Parathyroid adenoma (tissue), 2 donors: Measurements from ENCODE around the gene RHBDF1.

Experiments
- H2AFZ ChIP-seq: fragments of 300-600 bp; sonication (generic); one replicate; pipeline ENCODE4 v1.7.0; 2017; ENCODE audit warnings: antibody characterized with exemption, mild to moderate bottlenecking
- H3K27ac ChIP-seq: fragments of 300-600 bp; sonication (generic); one replicate; pipeline ENCODE4 v1.7.0; 2017
- H3K27me3 ChIP-seq: fragments of 300-600 bp; sonication (generic); one replicate; pipeline ENCODE4 v1.7.0; 2017; ENCODE audit warnings: low read length; ENCODE audit not compliant: control insufficient read depth, insufficient read depth
- H3K36me3 ChIP-seq: fragments of 300-600 bp; sonication (generic); one replicate; pipeline ENCODE4 v1.7.0; 2017; ENCODE audit warnings: low read length; ENCODE audit not compliant: control insufficient read depth, insufficient read depth
- H3K4me1 ChIP-seq: fragments of 300-600 bp; sonication (generic); one replicate; pipeline ENCODE4 v1.7.0; 2017; ENCODE audit warnings: control low read depth
- H3K4me2 ChIP-seq: fragments of 300-600 bp; sonication (generic); one replicate; pipeline ENCODE4 v1.7.0; 2017; ENCODE audit warnings: low read length
- H3K4me3 ChIP-seq: fragments of 300-600 bp; sonication (generic); one replicate; pipeline ENCODE4 v1.7.0; 2017; ENCODE audit warnings: low read depth, low read length
- H3K79me2 ChIP-seq: fragments of 300-600 bp; sonication (generic); one replicate; pipeline ENCODE4 v1.7.0; 2017; ENCODE audit warnings: control low read depth
- H3K9ac ChIP-seq: fragments of 300-600 bp; sonication (generic); one replicate; pipeline ENCODE4 v1.7.0; 2017; ENCODE audit warnings: mild to moderate bottlenecking
- H3K9me3 ChIP-seq: fragments of 300-600 bp; sonication (generic); one replicate; pipeline ENCODE4 v1.7.0; 2017; ENCODE audit warnings: low read length; ENCODE audit not compliant: control insufficient read depth
- TF ChIP-seq, protein P1 (sequence below): fragments of 300-600 bp; sonication (generic); IDR thresholded peaks from one replicate; pipeline ENCODE4 v1.7.0; 2017; ENCODE audit warnings: antibody characterized with exemption, mild to moderate bottlenecking
- donor health status: primary hyperparathyroidism.

RHBDF1 gene

DNA sequence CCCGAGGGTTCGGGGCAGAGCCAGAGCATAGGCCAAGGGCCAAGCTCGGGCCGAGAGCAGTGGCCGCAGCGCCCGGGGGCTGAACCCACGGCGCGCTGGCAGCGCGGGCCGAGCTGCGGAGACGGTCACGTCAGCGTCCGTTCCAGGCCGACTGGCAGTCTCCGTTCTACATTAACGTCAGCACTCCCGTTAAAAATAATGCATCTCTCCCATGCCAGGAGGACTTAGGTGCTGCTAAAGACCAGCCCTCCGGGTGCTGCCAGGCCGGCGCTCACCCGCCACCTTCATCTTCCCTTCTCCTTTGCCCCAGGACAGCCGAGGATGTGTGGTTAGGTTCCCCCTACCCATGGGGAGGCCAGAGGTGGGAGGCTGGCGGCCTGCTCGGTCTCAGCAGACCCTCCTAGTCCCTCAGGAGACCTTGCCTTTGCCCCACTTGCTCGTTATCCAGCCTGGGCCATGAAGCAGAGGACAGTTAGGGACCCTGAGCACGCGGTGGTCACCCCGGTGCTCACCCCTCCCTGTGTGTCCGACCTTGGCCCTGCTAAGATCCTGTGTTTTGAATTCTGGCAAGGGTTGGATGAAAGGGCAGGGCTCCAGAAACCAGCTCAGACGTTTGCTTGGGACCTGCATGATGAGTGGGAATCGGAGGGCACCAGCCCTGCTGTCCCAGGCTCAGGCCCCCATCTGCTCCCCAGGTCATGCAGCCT is 6.2 kb upstream of the RHBDF1 start:
- Histone ChIP-seq H3K27me3 (no peaks in the 10 kb centered on the region), H3K4me2 (peak overlapping the region; percentile 67), H3K79me2 (no peaks in the 10 kb centered on the region), H3K27ac (peak overlapping the region; percentile 32), H3K4me1 (peaks cover 9% of the 10 kb centered on the region), H3K9me3 (no peaks in the 10 kb centered on the region), H2AFZ (peak overlapping the region; percentile 80), H3K4me3 (peak overlapping the region; percentile 65), H3K36me3 (no peaks in the 10 kb centered on the region), H3K9ac (peak overlapping the region; percentile 19)
- TF ChIP-seq, protein P1, sequence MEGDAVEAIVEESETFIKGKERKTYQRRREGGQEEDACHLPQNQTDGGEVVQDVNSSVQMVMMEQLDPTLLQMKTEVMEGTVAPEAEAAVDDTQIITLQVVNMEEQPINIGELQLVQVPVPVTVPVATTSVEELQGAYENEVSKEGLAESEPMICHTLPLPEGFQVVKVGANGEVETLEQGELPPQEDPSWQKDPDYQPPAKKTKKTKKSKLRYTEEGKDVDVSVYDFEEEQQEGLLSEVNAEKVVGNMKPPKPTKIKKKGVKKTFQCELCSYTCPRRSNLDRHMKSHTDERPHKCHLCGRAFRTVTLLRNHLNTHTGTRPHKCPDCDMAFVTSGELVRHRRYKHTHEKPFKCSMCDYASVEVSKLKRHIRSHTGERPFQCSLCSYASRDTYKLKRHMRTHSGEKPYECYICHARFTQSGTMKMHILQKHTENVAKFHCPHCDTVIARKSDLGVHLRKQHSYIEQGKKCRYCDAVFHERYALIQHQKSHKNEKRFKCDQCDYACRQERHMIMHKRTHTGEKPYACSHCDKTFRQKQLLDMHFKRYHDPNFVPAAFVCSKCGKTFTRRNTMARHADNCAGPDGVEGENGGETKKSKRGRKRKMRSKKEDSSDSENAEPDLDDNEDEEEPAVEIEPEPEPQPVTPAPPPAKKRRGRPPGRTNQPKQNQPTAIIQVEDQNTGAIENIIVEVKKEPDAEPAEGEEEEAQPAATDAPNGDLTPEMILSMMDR = no peak

- H3K4me1 ChIP-seq = peaks cover 9% of the 10 kb centered on the region
Measured at GRCh38 chr16:77807-78443, 5.5 kb upstream of the RHBDF1 start, which contains the start of gene MPG. Gene MPG, plus strand, starts transcription at chr16:78225. Its CDS starts 85 bp downstream, at chr16:78310.

DNA sequence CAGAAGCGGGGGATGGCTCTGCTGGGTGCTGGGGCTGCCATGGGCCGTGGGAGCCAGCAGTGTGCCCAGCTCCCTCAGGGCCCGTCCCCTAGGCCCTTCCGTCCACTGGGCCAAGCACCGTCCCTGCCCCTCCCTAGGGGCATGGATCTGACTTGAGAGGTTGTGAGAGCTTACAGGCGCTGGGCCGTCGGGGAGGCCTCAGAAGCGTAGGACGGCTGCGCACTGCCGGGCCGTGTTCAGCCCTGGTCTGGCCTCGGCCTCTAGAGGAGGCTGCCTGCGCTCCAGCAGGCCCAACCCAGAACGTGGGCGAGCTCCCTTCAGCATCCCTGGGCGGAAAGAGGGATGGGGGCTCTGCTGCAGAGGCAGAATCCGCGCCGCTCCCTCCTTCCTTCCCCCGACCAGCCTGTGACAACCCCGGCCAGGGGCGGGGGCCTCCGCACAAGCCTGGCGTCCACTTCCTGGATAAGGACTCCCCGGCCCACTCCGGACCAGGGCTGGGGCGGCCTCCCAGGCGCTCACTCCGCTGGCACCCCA is 4.9 kb upstream of the RHBDF1 start:
- H2AFZ ChIP-seq = peak overlapping the region; percentile 80
- H3K4me3 ChIP-seq = peak overlapping the region; percentile 61
- peak overlapping the region; percentile 21 for H3K27ac ChIP-seq
- TF ChIP-seq, protein P1 = no peak
- no peaks in the 10 kb centered on the region for H3K9me3 ChIP-seq
- no peaks in the 10 kb centered on the region for H3K27me3 ChIP-seq
- H3K79me2 ChIP-seq = no peaks in the 10 kb centered on the region
- H3K9ac ChIP-seq = no peak overlapping the region
- H3K36me3 ChIP-seq = no peaks in the 10 kb centered on the region
- H3K4me2 ChIP-seq = peak overlapping the region; percentile 67
- H3K4me1 ChIP-seq = peaks cover 12% of the 10 kb centered on the region

More at GRCh38 chr16:77807-78443, 5.5 kb upstream of the RHBDF1 start, which contains the start of gene MPG:
- Histone ChIP-seq H3K27me3 (no peaks in the 10 kb centered on the region), H3K9me3 (no peaks in the 10 kb centered on the region), H2AFZ (peak within 1 kb of the TSS; percentile 80), H3K4me2 (peak within 1 kb of the TSS; percentile 67), H3K79me2 (no peaks in the 10 kb centered on the region), H3K4me3 (peak within 1 kb of the TSS; percentile 65), H3K9ac (peak within 1 kb of the TSS; percentile 19), H3K27ac (peak within 1 kb of the TSS; percentile 32), H3K36me3 (no peaks in the 10 kb centered on the region)
- TF ChIP-seq, protein P1 = no peak

GRCh38 chr16:76535-77272 is 4.3 kb upstream of the RHBDF1 start:
- TF ChIP-seq, protein P1 = no peak
- H3K4me1 ChIP-seq = peaks cover 12% of the 10 kb centered on the region
- no peak overlapping the region for H2AFZ ChIP-seq
- no peak overlapping the region for H3K4me3 ChIP-seq
- H3K36me3 ChIP-seq = no peaks in the 10 kb centered on the region
- H3K4me2 ChIP-seq = peak overlapping the region; percentile 67
- H3K9ac ChIP-seq = no peak overlapping the region
- no peaks in the 10 kb centered on the region for H3K27me3 ChIP-seq
- no peak overlapping the region for H3K27ac ChIP-seq
- H3K9me3 ChIP-seq = no peaks in the 10 kb centered on the region
- H3K79me2 ChIP-seq = no peaks in the 10 kb centered on the region
